ENCODE results near the gene MAB21L1.

DNA sequence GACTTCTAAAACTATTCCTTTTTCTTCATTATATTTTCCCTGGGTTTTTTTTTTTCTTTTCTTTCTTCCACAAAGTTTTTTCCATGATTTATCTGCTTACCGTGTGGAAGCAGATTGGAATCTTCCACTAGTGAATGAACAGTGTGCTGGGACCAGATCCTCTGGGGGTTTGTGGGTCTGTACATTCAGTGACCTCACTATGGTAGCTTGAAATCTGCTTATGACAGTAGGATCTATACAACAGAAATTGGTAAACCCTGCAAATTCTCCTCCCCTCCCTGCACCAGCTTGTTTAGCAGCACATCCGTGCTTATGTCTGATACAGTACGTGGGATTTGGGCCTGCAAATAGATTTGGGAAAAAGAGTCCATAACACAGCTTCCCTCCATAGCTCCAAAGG, 26.0 kb upstream of the MAB21L1 start:
- TF ChIP-seq CTCF (conservative IDR thresholded peaks at IDR 0.05) (no peak), ZFX (IDR thresholded peaks at IDR 0.05) (no peak)

Data from C4-2B (cell line).